PC-3 (cell line): ENCODE results near the gene BIN2.
"Not testable (repeated sequence)": the region's sequence is repeated elsewhere in the genome, so short reads cannot be mapped to it uniquely, and the experiment has no call there.

Experiments used
- EZH2 ChIP-seq: fragments of 300-600 bp; sonication (generic); IDR thresholded peaks from one replicate; pipeline ENCODE4 v1.6.1; 2017; ENCODE audit warnings: antibody characterized with exemption, mild to moderate bottlenecking, low read length; ENCODE audit not compliant: unreplicated experiment
- TF ChIP-seq, protein P1 (sequence below): fragments of 300-600 bp; sonication (generic); conservative IDR thresholded peaks from 2 replicates; pipeline ENCODE4 v1.5.1; 2017; ENCODE audit warnings: antibody characterized with exemption, low read depth, mild to moderate bottlenecking, low read length

DNA sequence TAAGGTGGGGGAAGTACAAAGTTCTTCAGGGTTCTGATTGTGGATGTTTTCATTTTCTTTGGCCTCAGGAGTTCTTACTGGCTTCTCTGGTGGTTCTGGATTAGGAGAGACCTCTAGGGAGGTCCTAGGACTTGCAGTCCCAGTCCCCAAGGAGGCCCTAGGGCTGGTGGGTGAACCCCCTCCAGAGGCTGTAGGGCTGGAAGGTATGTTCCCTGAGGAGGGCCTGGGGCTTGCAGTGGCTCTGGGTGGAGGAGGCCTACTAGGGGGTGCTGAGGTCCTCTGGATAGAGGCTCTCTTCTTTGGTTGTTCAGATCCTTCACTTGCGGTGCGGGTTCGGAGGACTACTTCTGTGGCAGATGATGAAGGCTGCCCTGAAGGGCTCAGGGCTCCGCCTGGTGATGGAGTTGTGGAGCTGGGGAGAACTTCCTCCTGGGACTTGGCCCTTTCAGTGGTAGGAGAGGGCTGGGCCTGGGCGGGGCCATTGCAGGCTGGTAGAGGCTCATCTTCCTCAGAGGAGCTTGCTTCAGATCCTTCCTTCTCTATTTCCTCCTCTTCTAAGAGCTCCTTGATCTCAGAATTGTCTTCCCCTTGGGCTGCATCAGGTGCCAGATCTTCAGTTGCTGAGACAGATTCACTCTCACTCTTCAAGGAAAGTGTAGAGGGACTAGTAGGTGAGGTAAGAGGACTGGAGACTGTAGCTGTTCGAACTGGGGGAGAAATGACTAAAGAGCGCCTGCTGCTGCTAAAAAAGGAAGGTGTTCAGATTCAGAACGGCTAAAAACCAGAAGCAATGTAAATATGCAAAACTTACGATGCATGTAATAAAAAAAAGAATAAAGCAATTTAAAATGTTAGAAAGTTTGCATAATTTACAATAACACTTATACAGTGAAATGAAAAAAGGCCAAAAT lies 32.1 kb downstream of the BIN2 start:
- not testable (repeated sequence) for TF ChIP-seq EZH2
- TF ChIP-seq, protein P1, sequence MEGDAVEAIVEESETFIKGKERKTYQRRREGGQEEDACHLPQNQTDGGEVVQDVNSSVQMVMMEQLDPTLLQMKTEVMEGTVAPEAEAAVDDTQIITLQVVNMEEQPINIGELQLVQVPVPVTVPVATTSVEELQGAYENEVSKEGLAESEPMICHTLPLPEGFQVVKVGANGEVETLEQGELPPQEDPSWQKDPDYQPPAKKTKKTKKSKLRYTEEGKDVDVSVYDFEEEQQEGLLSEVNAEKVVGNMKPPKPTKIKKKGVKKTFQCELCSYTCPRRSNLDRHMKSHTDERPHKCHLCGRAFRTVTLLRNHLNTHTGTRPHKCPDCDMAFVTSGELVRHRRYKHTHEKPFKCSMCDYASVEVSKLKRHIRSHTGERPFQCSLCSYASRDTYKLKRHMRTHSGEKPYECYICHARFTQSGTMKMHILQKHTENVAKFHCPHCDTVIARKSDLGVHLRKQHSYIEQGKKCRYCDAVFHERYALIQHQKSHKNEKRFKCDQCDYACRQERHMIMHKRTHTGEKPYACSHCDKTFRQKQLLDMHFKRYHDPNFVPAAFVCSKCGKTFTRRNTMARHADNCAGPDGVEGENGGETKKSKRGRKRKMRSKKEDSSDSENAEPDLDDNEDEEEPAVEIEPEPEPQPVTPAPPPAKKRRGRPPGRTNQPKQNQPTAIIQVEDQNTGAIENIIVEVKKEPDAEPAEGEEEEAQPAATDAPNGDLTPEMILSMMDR: not testable (repeated sequence)
